ENCODE data around the gene TCEA2.

TCEA2 gene

GRCh38 chr20:64048402-64049044 is 14.5 kb upstream of the TCEA2 start:
- DNase-seq: no peak

GRCh38 chr20:64049060-64049877 is 13.7 kb upstream of the TCEA2 start, which contains the start of gene SOX18:
Gene SOX18, minus strand, starts transcription at chr20:64049639. Its CDS starts 123 bp downstream, at chr20:64049516.
- DNase-seq: no peak

GRCh38 chr20:64049878-64050260 is 13.1 kb upstream of the TCEA2 start:
- no peak for DNase-seq

GRCh38 chr20:64050261-64051032 is 12.6 kb upstream of the TCEA2 start:
- DNase-seq: no peak

GRCh38 chr20:64051033-64051452 is 12.0 kb upstream of the TCEA2 start:
- DNase-seq: no peak

- no peak for DNase-seq
Measured at GRCh38 chr20:64051561-64052325, 11.3 kb upstream of the TCEA2 start.

- DNase-seq: no peak
Measured at GRCh38 chr20:64052326-64052722, 10.7 kb upstream of the TCEA2 start.

- no peak for DNase-seq
Measured at GRCh38 chr20:64052987-64053840, 9.8 kb upstream of the TCEA2 start.

GRCh38 chr20:64053841-64054661 is 8.9 kb upstream of the TCEA2 start:
- no peak for DNase-seq

- no peak for DNase-seq
Measured at GRCh38 chr20:64055396-64055892, 7.6 kb upstream of the TCEA2 start.

GRCh38 chr20:64055893-64056638 is 6.9 kb upstream of the TCEA2 start:
- no peak for DNase-seq

- no peak for DNase-seq
Measured at GRCh38 chr20:64056639-64056888, 6.4 kb upstream of the TCEA2 start.

GRCh38 chr20:64056889-64057627 is 5.9 kb upstream of the TCEA2 start:
- no peak for DNase-seq

GRCh38 chr20:64057628-64058498 is 5.1 kb upstream of the TCEA2 start:
- peak in 33 of 51 donors; percentile 3 to 66 (median 21) for DNase-seq

GRCh38 chr20:64058536-64058935 is 4.5 kb upstream of the TCEA2 start:
- no peak for DNase-seq

- peak in 3 of 51 donors; percentile 38 to 56 (median 50) for DNase-seq
Measured at GRCh38 chr20:64062276-64062595, 762 bp upstream of the TCEA2 start.

All from hypothalamus (tissue), 51 donors.